HEK293 (cell line): ENCODE results near the gene TRAPPC2.

Experiments used
- ELK4 ChIP-seq: IDR thresholded peaks from 2 replicates; pipeline ENCODE4 v1.6.1; 2011; ENCODE audit warnings: mild to moderate bottlenecking, low read depth, low read length, borderline replicate concordance
- GFI1B ChIP-seq: fragments of 450-650 bp; formaldehyde crosslinking; IDR thresholded peaks from 2 replicates; pipeline ENCODE4 v1.5.1; 2016; ENCODE audit warnings: missing biosample characterization, missing genetic modification characterization
- INSM2 ChIP-seq: fragments of 450-650 bp; formaldehyde crosslinking; IDR thresholded peaks from 2 replicates; pipeline ENCODE4 v1.5.1; 2016; ENCODE audit warnings: missing biosample characterization, missing genetic modification characterization
- KLF1 ChIP-seq: fragments of 450-650 bp; formaldehyde crosslinking; IDR thresholded peaks from 2 replicates; pipeline ENCODE4 v1.5.1; 2016; ENCODE audit warnings: missing biosample characterization, missing genetic modification characterization
- KLF17 ChIP-seq: fragments of 450-650 bp; formaldehyde crosslinking; IDR thresholded peaks from 2 replicates; pipeline ENCODE4 v1.5.1; 2016; ENCODE audit warnings: missing biosample characterization, missing genetic modification characterization
- PATZ1 ChIP-seq: fragments of 450-650 bp; formaldehyde crosslinking; IDR thresholded peaks from 2 replicates; pipeline ENCODE4 v1.5.1; 2016; ENCODE audit warnings: missing biosample characterization, missing genetic modification characterization
- PRDM1 ChIP-seq: fragments of 450-650 bp; formaldehyde crosslinking; IDR thresholded peaks from 2 replicates; pipeline ENCODE4; 2016; ENCODE audit warnings: missing biosample characterization, missing genetic modification characterization
- SP7 ChIP-seq: fragments of 450-650 bp; formaldehyde crosslinking; IDR thresholded peaks from 2 replicates; pipeline ENCODE4 v1.5.1; 2016; ENCODE audit warnings: missing biosample characterization, missing genetic modification characterization
- WT1 ChIP-seq: fragments of 450-650 bp; formaldehyde crosslinking; IDR thresholded peaks from 2 replicates; pipeline ENCODE4 v1.5.1; 2016; ENCODE audit warnings: missing biosample characterization, missing genetic modification characterization
- ZBTB20 ChIP-seq: fragments of 450-650 bp; formaldehyde crosslinking; IDR thresholded peaks from 2 replicates; pipeline ENCODE4 v1.5.1; 2016; ENCODE audit warnings: missing biosample characterization, missing genetic modification characterization
- ZFP37 ChIP-seq: fragments of 450-650 bp; formaldehyde crosslinking; IDR thresholded peaks from 2 replicates; pipeline ENCODE4 v1.5.1; 2016; ENCODE audit warnings: missing biosample characterization, missing genetic modification characterization
- ZIC2 ChIP-seq: fragments of 450-650 bp; formaldehyde crosslinking; IDR thresholded peaks from 2 replicates; pipeline ENCODE4 v1.5.1; 2016; ENCODE audit warnings: missing biosample characterization, missing genetic modification characterization
- ZNF114 ChIP-seq: fragments of 450-650 bp; formaldehyde crosslinking; IDR thresholded peaks from 2 replicates; pipeline ENCODE4 v1.5.0; 2017; ENCODE audit warnings: missing biosample characterization, missing genetic modification characterization
- ZNF184 ChIP-seq: fragments of 450-650 bp; IDR thresholded peaks from 2 replicates; pipeline ENCODE4 v1.5.1; 2018; ENCODE audit warnings: missing biosample characterization, mild to moderate bottlenecking, missing genetic modification characterization
- ZNF341 ChIP-seq: fragments of 450-650 bp; formaldehyde crosslinking; IDR thresholded peaks from 2 replicates; pipeline ENCODE4; 2016; ENCODE audit warnings: low read depth, missing biosample characterization, missing genetic modification characterization
- ZNF366 ChIP-seq: fragments of 450-650 bp; formaldehyde crosslinking; conservative IDR thresholded peaks from 2 replicates; pipeline ENCODE4 v1.5.1; 2016; ENCODE audit warnings: missing biosample characterization, missing genetic modification characterization
- ZNF391 ChIP-seq: fragments of 450-650 bp; formaldehyde crosslinking; IDR thresholded peaks from 2 replicates; pipeline ENCODE4 v1.5.1; 2016; ENCODE audit warnings: low read depth, missing biosample characterization, missing genetic modification characterization, borderline replicate concordance
- ZNF518A ChIP-seq: fragments of 450-650 bp; formaldehyde crosslinking; conservative IDR thresholded peaks from 2 replicates; pipeline ENCODE4 v1.5.1; 2016; ENCODE audit warnings: low read depth, missing biosample characterization, missing genetic modification characterization
- ZNF521 ChIP-seq: fragments of 450-650 bp; formaldehyde crosslinking; IDR thresholded peaks from 2 replicates; pipeline ENCODE4 v1.5.1; 2017; ENCODE audit warnings: missing biosample characterization, mild to moderate bottlenecking, missing genetic modification characterization
- ZNF560 ChIP-seq: fragments of 450-650 bp; formaldehyde crosslinking; IDR thresholded peaks from 2 replicates; pipeline ENCODE4 v1.5.1; 2017; ENCODE audit warnings: missing biosample characterization, missing genetic modification characterization, borderline replicate concordance
- ZNF561 ChIP-seq: fragments of 450-650 bp; IDR thresholded peaks from 2 replicates; pipeline ENCODE4 v1.5.1; 2018; ENCODE audit warnings: missing biosample characterization, missing genetic modification characterization, borderline replicate concordance
- ZNF580 ChIP-seq: fragments of 450-650 bp; formaldehyde crosslinking; IDR thresholded peaks from 2 replicates; pipeline ENCODE4 v1.5.1; 2016; ENCODE audit warnings: missing biosample characterization, missing genetic modification characterization
- ZNF621 ChIP-seq: fragments of 450-650 bp; formaldehyde crosslinking; IDR thresholded peaks from 2 replicates; pipeline ENCODE4 v1.5.1; 2017; ENCODE audit warnings: missing biosample characterization, missing genetic modification characterization
- ZNF664 ChIP-seq: fragments of 450-650 bp; formaldehyde crosslinking; IDR thresholded peaks from 2 replicates; pipeline ENCODE4 v1.5.1; 2016; ENCODE audit warnings: missing biosample characterization, missing genetic modification characterization
- ZNF843 ChIP-seq: fragments of 450-650 bp; formaldehyde crosslinking; IDR thresholded peaks from 2 replicates; pipeline ENCODE4 v1.5.1; 2016; ENCODE audit warnings: missing biosample characterization, missing genetic modification characterization
- TF ChIP-seq, protein P1 (sequence below): fragments of 450-650 bp; formaldehyde crosslinking; IDR thresholded peaks from 2 replicates; pipeline ENCODE4 v1.5.1; 2016; ENCODE audit warnings: missing biosample characterization, missing genetic modification characterization

Gene TRAPPC2

GRCh38 chrX:13699183-13699826, 35.1 kb downstream of the TRAPPC2 start (continued):
- TF ChIP-seq, protein P1, sequence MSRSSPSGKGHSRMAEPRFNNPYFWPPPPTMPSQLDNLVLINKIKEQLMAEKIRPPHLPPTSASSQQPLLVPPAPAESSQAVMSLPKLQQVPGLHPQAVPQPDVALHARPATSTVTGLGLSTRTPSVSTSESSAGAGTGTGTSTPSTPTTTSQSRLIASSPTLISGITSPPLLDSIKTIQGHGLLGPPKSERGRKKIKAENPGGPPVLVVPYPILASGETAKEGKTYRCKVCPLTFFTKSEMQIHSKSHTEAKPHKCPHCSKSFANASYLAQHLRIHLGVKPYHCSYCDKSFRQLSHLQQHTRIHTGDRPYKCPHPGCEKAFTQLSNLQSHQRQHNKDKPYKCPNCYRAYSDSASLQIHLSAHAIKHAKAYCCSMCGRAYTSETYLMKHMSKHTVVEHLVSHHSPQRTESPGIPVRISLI (tag by site-specific recombination) = no peak
- TF ChIP-seq ZNF664 (tag by site-specific recombination) = no peak
- TF ChIP-seq GFI1B (tag by site-specific recombination) = no peak
- peak; percentile 73 for TF ChIP-seq ZNF366
- no peak for TF ChIP-seq WT1 (tag by site-specific recombination)
- TF ChIP-seq KLF17 (tag by site-specific recombination) = peak; percentile 91
- TF ChIP-seq PRDM1 = peak; percentile 75
- TF ChIP-seq ZNF518A = no peak
- TF ChIP-seq INSM2 (tag by site-specific recombination) = 0 out of 2 replicates have a peak, but pooled peaks have one; percentile 38
- no peak for TF ChIP-seq ZNF391
- peak; percentile 80 for TF ChIP-seq KLF1 (tag by site-specific recombination)
- TF ChIP-seq ZNF341 (tag by site-specific recombination) = peak; percentile 65
- no peak for TF ChIP-seq ZNF561 (tag by site-specific recombination)
- peak; percentile 95 for TF ChIP-seq SP7 (tag by site-specific recombination)
- TF ChIP-seq ZNF521 (tag by site-specific recombination) = no peak
- TF ChIP-seq ZNF114 (tag by site-specific recombination) = no peak
- TF ChIP-seq ZFP37 (tag by site-specific recombination) = 0 out of 2 replicates have a peak, but pooled peaks have one; percentile 22
- no peak for TF ChIP-seq ZBTB20 (tag by site-specific recombination)
- TF ChIP-seq PATZ1 (tag by site-specific recombination) = 0 out of 2 replicates have a peak, but pooled peaks have one; percentile 13
- no peak for TF ChIP-seq ZNF560 (tag by site-specific recombination)
- TF ChIP-seq ZNF621 (tag by site-specific recombination) = no peak
- TF ChIP-seq ZNF580 (tag by site-specific recombination) = no peak
- 0 out of 2 replicates have a peak, but pooled peaks have one; percentile 18 for TF ChIP-seq ZNF843
- TF ChIP-seq ZNF184 (tag by site-specific recombination) = no peak
- TF ChIP-seq ELK4 = no peak
- TF ChIP-seq ZIC2 (tag by site-specific recombination) = no peak
